Fibroblast of the aortic adventitia (primary cell): ENCODE results near the gene ANO8. TPM values are rescaled to one million over a fixed set of nuclear protein-coding genes. Genes with fewer than 3 reads are reported as not detected.

Source experiments
- DNase-seq: peaks from one replicate; pipeline ENCODE4 v3.0.0-alpha.2; 2010; ENCODE audit warnings: low read depth
- H3K4me3 ChIP-seq: 2 replicates; pipeline ENCODE4 v1.5.1; 2011; ENCODE audit warnings: low read depth, mild to moderate bottlenecking, control low read depth, low read length, moderate library complexity
- CTCF ChIP-seq: IDR thresholded peaks from 2 replicates; pipeline ENCODE4 v1.5.1; 2011; ENCODE audit warnings: mild to moderate bottlenecking, low read length, control low read depth, inconsistent platforms; ENCODE audit not compliant: insufficient read depth
- total RNA-seq: library from RNA; depleted of rRNA; stranded (reverse); fragments of >200 nt; gene quantifications from 2 replicates; pipeline ENCODE4 v1.2.3, GENCODE V29; 2012; ENCODE audit warnings: low replicate concordance

ANO8 gene
- total RNA-seq, 1 donor, result 6.1 TPM

DNA sequence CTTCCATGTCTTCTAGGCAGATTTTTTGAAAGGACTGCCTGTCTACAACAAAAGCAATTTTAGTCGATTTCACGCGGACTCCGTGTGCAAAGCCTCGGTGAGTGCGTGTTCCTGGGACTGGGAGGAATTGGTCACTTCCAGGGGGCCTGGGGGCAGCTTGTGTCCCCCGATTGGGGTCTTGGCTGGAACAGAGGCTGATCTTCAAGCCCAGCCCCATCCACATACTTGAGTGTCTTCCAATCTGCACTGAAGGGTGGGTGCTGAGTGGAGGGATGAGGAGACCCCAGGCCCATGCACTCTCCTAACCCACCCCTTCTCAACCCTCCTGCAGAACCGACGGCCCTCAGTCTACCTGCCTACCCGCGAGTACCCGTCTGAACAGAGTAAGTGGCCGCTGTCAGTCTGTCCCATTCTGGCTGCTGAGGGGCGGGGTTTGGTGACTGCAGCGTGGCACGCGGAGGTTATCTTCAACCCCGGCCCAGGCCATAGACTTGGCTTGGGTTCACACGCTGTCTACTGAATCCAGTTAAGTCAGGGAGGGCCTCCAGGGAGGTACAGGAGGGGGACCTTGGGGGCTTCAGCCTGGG is 20.6 kb downstream of the ANO8 start:
- TF ChIP-seq CTCF, result no peak
- no peak overlapping the region for H3K4me3 ChIP-seq
- no peak for DNase-seq

- no peak overlapping the region for H3K4me3 ChIP-seq
- no peak for TF ChIP-seq CTCF
- DNase-seq, result no peak
Observed at GRCh38 chr19:17312189-17313113, 22.2 kb downstream of the ANO8 start.

GRCh38 chr19:17311455-17312188 is 23.0 kb downstream of the ANO8 start:
- H3K4me3 ChIP-seq, result no peak overlapping the region
- TF ChIP-seq CTCF, result no peak
- peak; percentile 35 for DNase-seq

- no peak for DNase-seq
- no peak for TF ChIP-seq CTCF
- peak overlapping the region; percentile 92 for H3K4me3 ChIP-seq
Observed at GRCh38 chr19:17309965-17310461, 24.6 kb downstream of the ANO8 start.

DNA sequence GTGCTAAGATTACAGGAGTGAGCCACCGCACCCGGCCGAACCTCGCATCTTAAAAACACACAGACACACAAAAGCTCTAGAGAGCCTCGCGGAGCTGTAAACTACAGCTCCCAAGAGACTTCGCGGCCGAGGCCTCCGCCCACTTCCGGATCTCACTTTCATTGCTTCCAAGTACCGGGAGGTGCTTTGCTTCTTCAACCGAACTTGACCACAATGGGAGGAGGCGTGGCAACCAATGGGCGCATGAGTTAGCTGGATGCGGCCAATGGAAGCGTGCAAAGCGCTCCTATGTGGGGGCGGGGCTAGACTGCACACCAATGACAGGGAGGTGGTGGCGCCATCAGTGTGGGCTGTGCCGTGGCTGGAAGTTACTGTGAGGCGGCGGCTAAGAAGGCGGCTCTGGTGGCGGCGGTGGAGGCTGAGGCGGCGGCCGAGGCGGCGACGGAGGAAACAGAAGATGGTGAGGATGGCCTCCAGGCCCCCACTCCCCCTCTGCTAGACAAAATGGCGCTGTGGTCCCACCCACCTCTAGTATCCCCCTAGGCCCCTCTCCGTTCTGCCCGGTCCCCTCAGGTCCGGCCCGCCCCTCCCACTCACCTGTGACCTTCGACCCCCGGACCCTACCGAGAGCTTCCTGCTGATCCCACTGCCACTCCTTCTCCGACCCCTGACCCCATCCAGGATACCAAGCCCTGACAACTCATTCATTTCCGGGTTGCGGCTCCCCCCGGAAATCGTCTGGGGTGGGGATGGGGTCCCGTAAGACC is 25.3 kb downstream of the ANO8 start, which contains the start of gene DDA1:
DDA1 (plus strand) TSS at position 366 of the 767 bp plus-strand sequence; CDS start at position 458, 92 bp downstream.
- peak; percentile 100 for DNase-seq
- TF ChIP-seq CTCF, result no peak
- peak within 1 kb of the TSS; percentile 92 for H3K4me3 ChIP-seq

DNA sequence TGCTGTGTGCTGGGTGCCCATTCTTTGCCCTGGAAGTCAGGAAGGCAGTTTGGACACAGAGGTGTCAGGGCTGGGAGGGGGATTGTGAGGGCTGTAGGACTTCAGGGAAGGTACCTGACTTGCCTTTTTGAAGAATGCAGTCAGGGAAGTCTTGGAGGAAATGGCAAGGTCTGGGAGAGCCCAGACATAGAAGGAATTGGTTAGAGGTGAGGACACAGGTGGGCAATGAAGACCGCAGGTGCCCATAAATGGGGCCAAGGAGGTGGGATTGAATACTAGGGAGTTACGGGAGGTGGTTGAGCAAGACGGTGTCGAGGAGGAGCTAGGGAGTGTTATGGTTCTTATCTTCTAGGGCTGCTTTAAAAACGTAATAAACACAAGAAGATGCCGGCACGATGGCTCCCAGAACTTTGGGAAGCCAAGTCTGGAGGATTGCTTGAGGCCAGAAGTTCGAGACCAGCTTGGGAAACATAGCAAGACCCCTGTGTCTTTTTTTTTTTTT is 26.7 kb downstream of the ANO8 start:
- no peak overlapping the region for H3K4me3 ChIP-seq
- TF ChIP-seq CTCF, result no peak
- DNase-seq, result no peak
